ENCODE data around the gene WSB2.

DNA sequence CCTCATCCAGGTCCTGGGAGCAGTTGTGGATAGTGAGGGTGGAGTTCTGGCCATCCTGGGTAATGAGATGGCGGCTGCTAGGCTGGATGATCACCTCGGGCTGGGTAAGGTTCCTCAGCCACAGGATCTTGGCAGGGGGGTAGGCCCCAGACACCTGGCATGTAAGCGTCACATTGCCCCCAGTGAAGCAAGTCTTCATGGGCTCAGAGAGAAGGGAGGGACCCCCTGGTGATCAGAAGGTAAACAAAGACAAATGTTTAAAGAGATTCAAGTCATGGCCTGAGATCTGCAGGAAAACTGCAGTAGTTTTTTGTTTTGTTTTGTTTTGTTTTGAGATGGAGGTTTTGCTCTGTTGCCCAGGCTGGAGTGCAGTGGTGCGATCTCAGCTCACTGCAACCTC, 12.8 kb upstream of the WSB2 start:
- TF ChIP-seq NFATC3 (IDR thresholded peaks at IDR 0.05) (no peak), UBTF (IDR thresholded peaks at IDR 0.05; ENCODE audit: borderline replicate concordance in 1 of 2, low read depth in 2 of 2, low read length in 2 of 2) (no peak), PTBP1 (IDR thresholded peaks at IDR 0.05; ENCODE audit: low read depth, low read length) (no peak), RAD21 (CRISPR knock-in tag; conservative IDR thresholded peaks at IDR 0.05 in 1 of 2, IDR thresholded peaks at IDR 0.05 in 1 of 2) (no peak)

Data from K562 (cell line).